Suppressor macrophage (primary cell): ENCODE data around the gene PRICKLE4.
"Not testable (repeated sequence)": the region's sequence is repeated elsewhere in the genome, so short reads cannot be mapped to it uniquely, and the experiment has no call there.

Experiments
- DNase-seq, 4 experiments: peaks; one replicate each; pipeline ENCODE4 v3.0.0-alpha.2; 2020 to 2022

Gene PRICKLE4

DNA sequence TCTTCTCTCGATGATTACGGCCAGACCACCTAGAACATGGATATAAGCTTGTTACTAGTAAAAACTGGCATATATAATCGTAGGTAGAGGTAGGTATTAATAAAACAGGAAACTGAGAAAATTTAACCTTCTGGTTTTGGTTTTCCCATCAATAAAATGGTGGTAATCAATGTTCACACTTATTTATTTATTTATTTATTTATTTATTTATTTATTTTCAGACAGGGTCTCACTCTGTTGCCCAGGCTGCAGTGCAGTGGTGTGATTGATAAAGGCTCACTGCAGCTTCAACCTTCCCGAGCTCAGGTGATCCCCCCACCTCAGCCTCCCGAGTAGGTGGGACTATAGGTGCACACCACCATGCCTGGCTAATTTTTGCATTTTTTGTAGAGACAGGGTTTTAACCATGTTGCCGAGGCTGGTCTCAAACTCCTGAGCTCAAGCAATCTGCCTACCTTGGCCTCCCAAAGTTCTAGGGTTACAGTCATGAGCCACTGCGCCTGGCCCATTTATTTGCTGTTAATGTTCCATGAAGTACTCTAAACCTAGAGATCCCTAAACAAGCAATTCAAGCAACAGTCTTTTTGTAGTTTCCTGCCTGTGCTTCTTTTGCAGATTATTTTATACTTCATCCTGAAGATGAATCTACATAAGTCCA lies 18.4 kb downstream of the PRICKLE4 start:
- no peak for DNase-seq

DNA sequence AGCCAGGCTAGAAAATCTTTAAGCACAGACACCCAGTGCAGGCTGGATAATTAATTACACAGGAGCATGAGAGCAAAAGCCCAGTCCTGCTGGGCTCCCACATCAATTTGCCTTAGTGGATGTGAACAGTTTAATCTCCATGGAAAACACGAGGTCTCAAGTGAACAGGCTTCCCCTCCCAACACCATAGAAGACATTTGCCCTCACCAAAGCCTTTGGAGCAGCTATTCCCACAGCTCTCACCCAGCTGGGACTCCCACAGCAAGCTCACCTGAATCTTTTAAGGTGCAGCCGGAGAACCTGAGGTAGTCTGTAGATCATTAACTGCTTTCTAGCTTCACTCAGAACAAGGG lies 19.0 kb downstream of the PRICKLE4 start:
- no peak for DNase-seq

DNA sequence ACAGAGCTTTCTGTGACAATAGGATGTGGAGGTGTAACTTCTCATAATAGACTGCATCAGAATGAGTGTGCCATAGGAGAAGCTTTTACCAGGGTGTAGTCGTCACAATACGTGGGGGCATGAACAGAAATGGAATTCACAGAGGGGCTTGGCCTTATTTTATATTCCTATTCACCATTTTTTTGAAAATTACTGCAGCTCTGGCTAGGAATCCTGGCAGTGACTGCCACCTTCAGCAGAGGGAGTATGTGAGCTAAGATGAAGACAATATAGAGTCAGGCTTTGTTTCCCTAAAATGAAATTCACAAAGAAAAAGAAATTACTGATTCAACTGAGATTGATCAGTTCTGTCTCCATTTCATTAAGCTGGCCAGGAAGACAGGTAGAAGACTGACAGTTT lies 20.8 kb downstream of the PRICKLE4 start:
- DNase-seq = peak in 3 of 4 experiments; percentile 13 to 28 (median 19)

DNA sequence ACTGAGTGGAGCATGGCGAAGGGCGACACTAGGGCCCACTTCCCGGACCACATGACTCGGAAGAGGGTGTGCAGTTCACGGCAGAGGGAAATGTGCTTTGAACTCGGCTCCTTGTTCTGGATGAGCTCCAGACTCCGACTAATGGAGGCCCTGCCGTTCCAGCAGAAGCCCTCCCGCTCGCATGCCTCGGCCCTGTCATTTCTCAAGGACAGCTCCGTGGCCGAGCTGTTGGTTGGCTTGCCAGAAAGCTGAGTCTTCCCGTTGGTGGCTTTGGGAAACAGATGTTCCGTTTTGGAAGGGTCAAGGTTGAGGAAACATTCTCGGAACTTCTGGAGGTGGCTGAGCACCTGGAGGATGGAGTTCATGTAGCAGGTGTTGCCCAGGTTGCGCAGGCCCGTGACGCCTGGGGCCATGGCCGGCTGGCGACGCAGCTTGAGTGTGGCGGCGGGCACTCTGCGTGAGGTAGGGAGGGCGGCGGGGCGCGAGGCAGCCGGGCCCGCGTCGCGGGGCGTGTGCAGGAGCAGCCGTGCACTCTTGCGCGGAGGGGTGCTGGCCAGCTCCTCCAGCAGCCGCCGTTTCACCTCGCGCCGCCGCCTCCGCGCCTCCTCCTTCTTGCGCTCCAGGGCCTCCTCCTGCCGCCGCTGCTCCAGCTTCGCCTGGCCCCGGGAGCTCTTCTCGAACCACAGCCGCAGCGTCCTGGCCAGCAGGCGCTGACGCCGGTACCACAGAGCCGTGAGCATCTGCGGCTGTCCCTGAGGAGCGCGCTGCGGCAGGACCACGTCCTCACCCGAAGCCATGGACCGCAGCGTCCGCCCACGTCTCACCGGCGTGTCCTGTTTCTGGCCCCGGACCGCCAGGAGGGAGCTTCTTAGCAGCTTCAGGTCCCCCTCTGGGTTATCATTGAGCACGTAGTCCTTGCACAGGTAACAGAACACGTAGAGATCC lies 25.5 kb downstream of the PRICKLE4 start:
- no peak for DNase-seq

DNA sequence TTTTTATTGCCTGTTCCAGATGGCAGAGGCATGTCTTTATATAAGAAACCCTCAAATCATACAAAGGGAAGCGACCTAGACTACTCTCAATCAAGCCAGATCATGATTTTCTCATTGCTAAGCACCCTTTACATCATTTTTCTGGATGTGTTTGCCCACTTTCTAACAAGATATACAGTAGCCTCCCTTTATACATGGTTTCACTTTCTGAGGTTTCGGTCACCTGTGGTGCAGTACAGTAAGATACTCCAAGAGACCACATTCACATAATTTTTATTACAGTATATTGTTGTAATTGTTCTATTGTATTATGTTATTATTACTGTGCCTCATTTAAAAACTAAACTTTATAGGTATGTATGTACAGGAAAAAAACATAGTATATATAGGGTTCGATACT lies 30.5 kb downstream of the PRICKLE4 start:
- no peak for DNase-seq

- not testable (repeated sequence) for DNase-seq
Observed at GRCh38 chr6:41811946-41812345, 31.4 kb downstream of the PRICKLE4 start.

DNA sequence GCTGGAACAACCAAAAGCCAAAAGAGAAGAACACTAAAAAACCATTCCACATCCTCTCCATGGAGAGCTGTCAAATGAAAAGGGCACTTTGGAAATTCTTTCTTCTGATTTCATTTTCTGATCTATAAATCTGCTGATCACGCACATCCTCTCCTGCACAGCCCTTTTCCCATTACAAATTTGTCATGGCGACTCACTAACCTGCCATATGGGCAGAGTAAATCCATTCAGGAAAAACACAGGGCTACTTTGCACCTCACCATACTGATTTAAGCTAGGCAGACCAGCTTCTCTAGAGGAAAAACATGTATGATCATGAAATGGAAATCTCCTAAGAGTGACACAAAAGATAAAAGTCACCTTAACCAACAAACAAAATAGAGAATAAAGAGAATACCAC lies 32.9 kb downstream of the PRICKLE4 start:
- no peak for DNase-seq

DNA sequence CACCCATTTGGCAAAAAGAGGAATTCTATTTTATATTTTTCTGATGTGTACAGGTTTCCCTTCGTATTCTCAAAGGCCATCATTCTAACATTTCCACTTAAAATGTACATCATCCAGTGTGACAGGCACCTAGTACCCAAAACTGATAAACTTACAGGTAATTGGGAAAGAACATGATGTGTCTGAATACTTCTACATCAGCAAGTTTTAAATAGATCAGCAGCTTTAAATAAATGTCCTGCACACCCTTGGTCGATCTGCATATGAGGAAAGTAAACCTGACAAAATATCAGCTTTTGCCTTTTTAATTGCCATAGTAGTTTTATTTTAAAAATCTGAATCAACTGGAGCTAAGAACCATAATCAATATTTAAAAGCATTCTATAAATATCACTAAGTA lies 33.4 kb downstream of the PRICKLE4 start:
- DNase-seq = no peak

DNA sequence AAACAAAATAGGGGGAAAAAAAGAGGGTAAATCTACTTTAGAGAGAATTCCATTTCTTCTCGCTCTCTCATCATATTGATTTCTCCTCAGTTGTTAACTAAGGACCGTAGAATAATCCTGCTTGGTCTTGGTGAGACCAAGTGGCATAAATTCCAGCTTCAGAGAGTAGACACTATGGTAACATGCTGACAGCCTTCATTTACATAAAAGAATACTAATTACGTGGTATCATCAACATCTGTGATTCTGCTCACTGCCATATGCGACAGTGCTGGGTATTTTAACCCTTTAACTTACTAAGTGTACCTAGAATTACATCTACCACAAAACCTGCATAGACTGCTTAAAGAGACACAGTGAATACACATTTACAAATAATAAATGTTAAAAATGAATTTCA lies 34.0 kb downstream of the PRICKLE4 start:
- no peak for DNase-seq

GRCh38 chr6:41815587-41815986 lies 35.0 kb downstream of the PRICKLE4 start:
- no peak for DNase-seq

DNA sequence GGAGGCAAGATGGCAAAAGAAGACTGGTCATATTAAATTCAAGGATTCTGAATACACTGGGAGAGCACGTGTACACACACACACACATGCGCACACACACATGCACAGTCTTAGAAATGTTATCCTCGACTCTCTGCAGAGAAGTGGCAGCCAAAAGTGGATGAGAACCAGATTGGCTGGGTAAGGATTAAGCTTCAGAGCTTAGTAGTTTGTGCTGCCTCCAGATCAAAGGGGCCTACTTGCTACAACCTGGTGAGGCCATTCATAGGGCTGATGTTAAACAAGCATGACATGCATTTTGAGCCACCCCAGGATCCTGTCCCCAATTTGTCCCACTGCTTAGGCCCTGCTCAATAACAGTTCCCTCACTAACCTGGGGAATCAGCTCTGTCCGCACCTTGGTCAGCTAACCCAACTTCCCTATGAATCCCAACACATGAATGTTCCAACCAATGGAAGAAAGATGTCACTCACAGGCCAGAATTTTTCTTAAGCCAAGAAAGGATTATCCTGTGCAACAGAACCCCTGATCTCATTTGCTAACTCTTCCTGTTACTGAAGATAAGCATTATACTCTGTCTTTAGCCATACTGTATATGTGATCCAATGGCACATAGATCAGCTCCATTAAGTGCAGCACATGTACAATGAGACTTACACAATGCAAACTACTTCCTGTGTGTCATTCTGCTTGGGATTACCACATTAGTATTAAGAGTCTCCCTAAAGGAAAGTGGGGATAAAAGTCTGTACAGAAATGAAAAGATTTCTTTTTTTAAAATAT lies 37.9 kb downstream of the PRICKLE4 start:
- peak; percentile 4 to 67 (median 34) for DNase-seq

GRCh38 chr6:41821266-41821665 lies 40.7 kb downstream of the PRICKLE4 start:
- peak; percentile 49 to 67 (median 66) for DNase-seq

DNA sequence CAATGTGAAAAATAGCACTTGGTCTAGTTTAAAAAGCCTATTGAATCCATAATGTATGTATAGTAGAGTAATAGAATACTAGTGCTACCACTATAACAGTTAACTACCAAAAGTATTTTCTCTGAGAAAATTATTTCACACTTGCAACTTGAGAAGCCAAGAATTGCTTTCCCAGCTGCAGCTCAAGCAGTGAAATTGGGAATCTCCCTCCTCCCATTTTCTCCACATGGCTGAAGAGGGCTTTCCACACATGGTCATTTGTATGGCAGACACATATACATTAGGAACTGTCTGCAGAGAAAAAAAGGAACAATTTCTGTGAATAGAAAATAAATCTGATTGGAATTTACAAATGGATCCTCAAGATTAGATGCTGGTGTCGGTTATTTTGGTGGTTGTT lies 41.4 kb downstream of the PRICKLE4 start:
- DNase-seq = no peak

- no peak for DNase-seq
Observed at GRCh38 chr6:41823178-41823577, 42.6 kb downstream of the PRICKLE4 start.

- peak; percentile 51 to 79 (median 66) for DNase-seq
Observed at GRCh38 chr6:41824571-41825569, 44.3 kb downstream of the PRICKLE4 start.

GRCh38 chr6:41826343-41827022 lies 45.9 kb downstream of the PRICKLE4 start:
- no peak for DNase-seq

GRCh38 chr6:41832263-41832662 lies 51.7 kb downstream of the PRICKLE4 start:
- DNase-seq = no peak

DNA sequence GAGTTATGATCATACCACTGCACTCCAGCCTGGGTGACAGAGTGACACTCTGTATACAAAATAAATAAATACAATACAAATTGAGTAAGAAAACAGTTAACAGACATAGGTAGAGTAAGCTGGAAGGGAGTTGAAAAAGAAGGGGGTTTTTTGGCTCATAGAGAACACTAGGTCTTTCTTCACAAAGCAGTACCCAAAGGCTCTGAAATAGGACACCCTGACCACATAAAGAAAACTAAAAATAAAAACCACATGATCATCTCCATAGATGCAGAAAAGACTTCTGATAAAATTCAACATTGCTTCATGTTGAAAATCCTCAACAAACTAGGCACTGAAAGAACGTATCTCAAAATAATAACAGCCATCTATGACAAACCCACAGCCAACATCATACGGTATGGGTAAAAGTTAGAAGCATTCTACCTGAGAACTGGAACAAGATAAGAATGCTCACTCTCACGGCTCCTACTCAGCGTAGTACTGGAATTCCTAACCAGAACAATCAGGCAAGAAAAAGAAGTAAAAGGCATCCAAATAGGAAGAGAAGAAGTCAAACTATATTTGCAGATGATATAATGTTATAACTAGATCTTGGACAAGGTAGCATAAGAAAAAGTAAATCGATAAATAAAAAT lies 55.6 kb downstream of the PRICKLE4 start:
- no peak for DNase-seq

- no peak for DNase-seq
Observed at GRCh38 chr6:41836660-41837052, 56.1 kb downstream of the PRICKLE4 start.
